Activated effector memory CD4-positive, alpha-beta T cell treated with anti-CD3 and anti-CD28 coated beads, Interleukin-2, amount 50 U/mL, for 16 hours (primary cell): Measurements from ENCODE around the gene OSBPL8.

Source experiments
- DNase-seq: peaks from one replicate; pipeline ENCODE4 v3.0.0-alpha.2; 2020

OSBPL8 gene

DNA sequence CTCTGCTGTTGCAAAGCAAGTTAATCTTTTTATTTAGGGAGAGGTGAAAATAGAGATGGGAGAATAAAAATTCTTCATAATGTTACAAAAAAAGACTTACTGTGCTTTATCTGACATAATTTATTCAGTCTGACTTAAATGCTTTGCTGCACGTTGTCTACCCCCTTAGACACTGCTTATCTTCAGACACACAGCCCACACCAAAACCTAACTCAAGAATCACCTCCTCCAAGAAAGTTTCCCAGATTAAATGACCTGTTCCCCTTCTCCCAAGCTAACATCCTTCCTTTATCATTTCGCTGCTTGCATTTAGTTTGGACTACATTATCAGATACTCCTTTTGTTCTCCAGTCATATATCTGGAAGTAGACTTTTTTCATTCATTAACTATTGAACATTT, 3.8 kb downstream of the OSBPL8 start:
- DNase-seq = no peak

DNA sequence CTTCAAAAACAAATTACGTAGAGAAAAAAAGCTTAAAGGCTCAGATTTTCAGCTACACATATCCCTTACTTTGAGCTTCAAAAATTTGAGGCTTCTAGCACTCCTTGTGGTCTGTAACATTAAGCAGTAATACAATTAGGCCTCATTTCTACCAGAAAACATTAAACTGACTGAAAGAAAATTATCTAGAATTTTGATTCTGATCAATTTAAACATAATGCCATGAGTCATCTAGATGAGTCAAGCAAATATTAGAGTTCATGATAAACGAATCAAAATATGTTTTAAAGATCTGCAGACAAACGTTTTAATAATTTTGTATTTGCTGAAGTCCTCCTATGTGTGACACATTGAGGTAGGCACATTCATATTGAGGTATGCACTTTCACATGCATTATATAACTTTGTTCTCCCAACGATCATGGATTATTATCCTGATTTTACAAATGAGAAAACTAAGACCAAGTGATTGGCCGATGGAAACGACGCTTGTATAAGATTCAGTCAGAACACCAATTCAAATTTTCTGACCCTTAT, 4.3 kb downstream of the OSBPL8 start:
- DNase-seq = no peak

DNA sequence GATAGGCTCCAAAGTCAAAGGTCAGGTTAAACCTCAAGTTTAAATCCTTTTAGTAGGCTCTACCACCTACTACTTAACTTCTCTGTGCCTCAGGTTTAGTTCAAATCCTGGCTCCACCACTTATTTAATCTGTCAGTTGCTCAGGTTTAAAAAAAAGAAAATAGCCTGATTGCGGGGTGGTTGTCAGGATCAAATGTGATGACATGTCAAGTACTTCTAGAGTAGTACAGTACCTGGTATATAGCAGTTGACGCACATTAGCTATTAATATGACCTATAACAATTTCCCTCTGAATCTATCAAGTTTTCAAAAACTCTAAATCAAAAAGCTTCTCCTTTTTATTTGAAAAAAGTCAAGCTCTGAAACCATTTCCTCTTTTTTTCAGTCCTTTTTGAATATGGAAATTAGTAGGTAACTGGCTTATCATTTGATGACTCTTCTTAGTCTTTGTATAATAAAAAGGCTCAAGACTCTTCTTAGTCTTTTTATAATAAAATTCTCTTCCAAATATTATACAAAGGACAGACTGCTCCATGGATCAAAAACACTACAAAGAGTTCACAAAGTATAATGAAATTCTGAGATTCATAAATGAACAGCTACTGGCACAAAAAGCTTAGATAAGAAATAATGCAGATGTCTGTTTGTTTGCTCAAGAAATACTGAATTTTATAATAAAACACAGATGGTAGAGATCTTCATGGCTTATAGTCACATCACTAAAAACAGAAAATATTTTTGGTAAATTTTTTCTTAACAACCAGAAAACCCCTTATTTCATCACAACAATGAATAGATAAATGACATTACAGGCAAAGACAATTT, 5.0 kb downstream of the OSBPL8 start:
- DNase-seq = no peak

- DNase-seq = no peak
Measured at GRCh38 chr12:76552343-76552938, 7.1 kb downstream of the OSBPL8 start.

GRCh38 chr12:76551482-76551888, 8.1 kb downstream of the OSBPL8 start:
- no peak for DNase-seq

GRCh38 chr12:76549131-76549530, 10.4 kb downstream of the OSBPL8 start:
- no peak for DNase-seq

GRCh38 chr12:76548222-76548837, 11.2 kb downstream of the OSBPL8 start:
- no peak for DNase-seq

DNA sequence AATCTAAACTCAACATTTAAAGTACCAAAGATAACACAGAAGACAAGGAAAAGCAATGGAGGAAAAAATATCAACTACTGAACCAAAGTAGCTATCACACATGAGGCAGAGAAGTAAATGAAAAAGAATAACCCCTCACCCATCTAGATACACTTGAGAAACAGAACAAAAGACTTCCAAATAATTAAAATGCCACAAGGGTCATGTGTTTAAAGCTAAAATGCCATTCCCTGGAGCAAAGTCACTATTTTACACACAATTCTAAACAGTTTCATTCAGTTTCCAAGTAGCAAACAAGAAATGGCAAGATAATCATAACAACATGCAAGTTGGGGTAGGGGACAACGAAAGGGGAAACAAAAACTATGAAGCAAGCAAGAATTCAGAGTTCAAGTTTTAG, 12.0 kb downstream of the OSBPL8 start:
- no peak for DNase-seq

DNA sequence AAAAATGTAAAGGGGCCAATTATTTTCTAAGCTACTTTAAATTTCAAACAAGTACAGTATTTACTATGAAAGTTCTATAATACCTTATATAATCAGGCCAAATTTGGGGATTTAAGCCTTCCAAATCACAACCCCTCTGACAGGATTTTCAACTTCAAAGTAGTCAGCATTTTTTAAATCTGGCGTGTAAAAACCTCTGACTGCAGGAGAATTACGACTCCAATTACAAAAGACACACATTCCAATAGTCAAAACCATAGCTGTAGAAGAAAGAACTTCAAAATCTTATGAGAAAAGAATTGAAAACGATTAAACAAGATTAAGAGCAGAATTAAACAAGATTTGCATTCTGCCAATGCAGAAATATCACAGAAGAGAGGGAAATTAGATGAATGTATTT, 12.7 kb downstream of the OSBPL8 start:
- DNase-seq = no peak

DNA sequence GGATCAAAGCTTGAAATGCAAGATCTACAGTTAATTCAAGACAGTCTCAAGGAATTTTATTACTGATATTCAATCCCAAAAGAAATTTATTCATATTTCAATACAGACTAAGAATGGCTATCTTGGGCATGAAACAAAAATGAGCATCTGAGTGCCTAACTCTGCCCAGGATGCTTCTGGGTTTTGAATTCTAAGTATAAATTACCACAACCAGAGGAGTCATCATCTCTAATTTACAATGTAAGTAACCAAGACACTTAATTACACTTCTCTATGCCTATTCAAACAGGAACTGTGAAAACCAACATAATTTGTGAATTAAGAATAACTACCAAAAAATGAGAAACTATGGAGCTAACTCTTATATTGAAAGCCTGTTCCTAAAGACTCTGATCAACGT, 14.1 kb downstream of the OSBPL8 start:
- no peak for DNase-seq

- no peak for DNase-seq
Measured at GRCh38 chr12:76544601-76545261, 14.8 kb downstream of the OSBPL8 start.

- DNase-seq = no peak
Measured at GRCh38 chr12:76543813-76544347, 15.7 kb downstream of the OSBPL8 start.

DNA sequence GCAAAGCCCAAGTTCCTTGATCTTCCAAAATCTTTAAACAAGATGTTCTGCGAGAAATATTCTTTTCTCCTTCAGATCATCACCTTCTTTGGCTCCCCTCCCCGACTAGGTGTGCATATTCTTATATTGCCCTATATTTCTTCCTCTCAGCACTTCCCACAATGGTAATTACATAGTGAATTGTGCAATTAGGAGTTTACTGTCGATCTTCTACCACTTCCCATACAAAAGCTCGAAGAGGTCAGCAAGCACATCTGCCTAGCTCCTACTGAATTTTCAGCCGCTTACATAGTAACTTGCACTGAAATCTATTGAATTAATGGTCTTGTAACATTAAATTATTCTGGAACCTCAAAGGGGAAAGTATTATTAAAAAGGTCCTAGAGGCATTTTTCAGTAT, 16.7 kb downstream of the OSBPL8 start:
- DNase-seq = no peak

- DNase-seq = no peak
Measured at GRCh38 chr12:76539727-76540126, 19.8 kb downstream of the OSBPL8 start.

GRCh38 chr12:76537923-76538322, 21.6 kb downstream of the OSBPL8 start:
- DNase-seq = no peak

DNA sequence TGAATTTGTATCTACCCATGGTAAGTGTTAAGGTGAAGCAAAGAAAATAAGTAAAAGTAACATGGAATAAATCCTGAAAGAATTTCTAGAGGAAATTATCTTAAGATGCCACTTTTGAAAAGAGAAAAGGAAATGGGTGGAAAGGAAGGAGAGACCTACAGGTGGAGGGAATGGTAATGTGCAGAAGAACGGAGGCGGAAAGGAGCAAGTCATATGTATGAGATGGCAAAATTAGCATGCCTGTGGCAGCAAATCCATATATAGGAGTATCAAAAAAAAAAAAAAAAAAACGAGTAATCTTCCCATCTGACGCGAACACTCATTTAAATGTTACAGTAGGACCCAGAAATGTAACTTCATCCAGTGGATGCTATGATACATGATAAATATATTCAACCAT, 23.0 kb downstream of the OSBPL8 start:
- DNase-seq = no peak

- no peak for DNase-seq
Measured at GRCh38 chr12:76535170-76535569, 24.4 kb downstream of the OSBPL8 start.

DNA sequence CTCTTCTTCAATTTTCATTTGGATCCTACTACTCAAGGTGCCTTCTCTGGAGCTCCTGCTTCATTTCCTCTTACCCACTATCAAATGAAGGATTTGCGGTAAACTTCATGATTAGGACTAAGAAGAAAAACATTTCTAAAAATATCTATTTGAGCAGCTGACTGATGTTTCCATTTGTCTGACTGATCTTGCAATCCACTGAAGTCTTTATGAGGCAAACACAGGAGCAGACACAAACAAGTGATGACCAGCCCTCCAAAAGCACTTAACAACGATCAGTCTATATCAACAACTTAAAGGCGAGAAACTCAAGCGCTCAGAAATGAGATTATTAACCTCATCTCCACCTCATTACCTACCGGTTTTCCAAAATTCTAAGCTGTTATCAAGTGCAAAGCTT, 26.2 kb downstream of the OSBPL8 start:
- DNase-seq = no peak

DNA sequence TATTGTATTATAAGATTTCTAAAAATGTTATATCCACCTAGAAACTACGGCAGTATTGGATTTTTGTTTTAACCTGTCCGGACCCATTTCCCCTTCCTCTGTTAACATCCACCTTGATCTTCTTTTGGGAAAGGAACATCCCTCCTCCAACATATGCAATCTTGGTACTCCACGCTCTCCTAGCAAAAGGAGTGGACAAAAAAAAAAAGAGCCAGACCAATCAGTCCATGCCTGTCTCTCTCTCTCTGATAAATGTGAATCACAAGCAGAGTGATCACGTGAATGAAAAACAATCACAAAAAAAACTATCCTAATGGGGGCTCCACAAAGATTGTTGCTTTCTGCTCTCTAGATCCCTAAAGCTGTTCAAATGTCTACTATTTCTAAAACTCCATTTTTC, 27.1 kb downstream of the OSBPL8 start:
- DNase-seq = no peak

DNA sequence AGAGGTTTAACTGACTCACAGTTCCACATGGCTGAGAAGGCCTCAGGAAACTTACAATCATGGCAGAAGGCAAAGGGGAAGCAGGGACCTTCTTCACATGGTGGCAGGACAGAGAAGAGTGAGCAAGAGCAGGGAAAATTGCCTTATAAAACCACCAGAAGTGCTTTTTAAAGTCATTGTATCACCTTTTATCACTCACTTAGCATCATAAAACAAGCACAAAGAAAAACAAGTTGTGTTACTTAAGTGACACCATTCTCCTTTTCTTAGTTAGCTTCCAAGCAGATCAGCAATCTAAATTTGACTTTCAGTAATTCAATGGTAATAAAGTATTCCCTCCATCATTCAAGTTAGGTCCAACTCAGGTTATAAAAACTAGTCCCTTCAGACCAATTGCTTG, 28.5 kb downstream of the OSBPL8 start:
- DNase-seq = no peak

DNA sequence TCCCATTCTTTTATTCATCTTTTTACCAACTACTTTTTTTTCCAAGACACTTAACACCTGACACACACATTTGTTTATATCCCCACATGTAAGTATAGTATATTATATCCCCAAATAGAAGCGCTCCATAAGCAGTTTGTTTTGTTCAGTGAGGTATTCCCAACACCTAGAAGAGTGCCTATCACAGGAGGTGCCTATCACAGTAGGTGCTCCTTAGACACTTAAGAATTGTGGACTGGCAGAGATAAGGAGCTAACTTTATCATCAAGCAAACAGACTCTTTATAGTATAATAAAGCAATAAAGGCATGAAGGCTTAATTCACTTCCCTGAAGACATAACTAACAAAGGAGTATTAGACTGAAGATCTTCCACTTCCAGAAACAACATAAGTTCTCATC, 29.1 kb downstream of the OSBPL8 start:
- no peak for DNase-seq

DNA sequence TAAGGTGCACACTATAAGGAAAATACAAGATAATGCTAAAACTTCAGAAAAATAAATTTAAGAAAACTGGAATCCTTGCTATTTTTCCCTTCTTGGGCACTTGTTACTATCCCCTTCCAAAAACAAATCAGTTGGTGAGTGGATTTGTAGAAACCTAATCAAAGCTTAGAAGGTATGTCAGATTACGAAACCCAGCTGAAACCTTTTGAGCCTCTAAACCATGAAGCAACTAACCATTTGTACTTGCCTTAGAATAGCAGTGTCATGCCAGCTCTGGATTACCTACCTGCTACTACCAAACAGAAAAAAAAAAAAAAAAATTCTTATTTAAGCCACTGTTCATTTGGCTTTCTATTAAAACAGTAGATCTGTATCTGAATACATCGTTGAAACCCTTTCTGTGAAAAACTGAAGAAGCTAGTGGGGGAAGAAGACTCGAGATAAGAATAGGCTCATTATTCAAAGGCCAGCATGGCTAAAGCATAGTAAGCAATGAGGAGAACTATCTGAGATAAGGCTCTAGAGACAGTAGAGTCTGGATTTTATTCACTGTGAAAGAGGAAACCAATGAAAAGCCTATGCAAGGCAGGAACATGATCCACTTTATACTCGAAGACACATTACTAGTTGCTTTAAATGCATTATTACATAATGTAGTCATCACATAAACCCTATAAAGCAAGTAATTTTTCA, 30.2 kb downstream of the OSBPL8 start:
- no peak for DNase-seq

DNA sequence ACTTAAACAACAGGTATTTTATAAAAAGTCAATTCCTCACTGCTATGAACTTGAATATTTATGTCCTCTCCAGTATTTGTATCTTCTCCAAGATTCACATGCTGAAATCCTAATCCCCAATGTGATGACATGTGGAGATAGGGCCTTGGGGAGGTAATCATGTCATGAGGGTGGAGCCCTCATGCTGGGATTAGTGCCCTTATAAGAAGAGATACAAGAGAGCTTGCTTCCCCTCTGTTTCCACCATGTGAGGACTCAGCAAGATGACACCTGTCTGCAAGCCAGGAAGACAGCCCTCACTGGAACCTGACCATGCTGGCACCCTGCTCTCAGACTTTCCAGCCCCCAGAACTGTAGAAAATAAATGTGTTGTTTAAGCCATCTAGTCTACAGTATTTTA, 36.2 kb downstream of the OSBPL8 start:
- no peak for DNase-seq
